IPS-NIHi7 (cell line): ENCODE measurements around the gene HACD2.
"Not testable (repeated sequence)": the region's sequence is repeated elsewhere in the genome, so short reads cannot be mapped to it uniquely, and the experiment has no call there.

Experiments used
- DNase-seq: peaks from one replicate; pipeline ENCODE4 v3.0.0; 2012; ENCODE audit warnings: mixed read lengths; ENCODE audit errors: extremely low spot score

Gene HACD2

GRCh38 chr3:123525433-123525832, 59.4 kb downstream of the HACD2 start:
- DNase-seq: no peak

- no peak for DNase-seq
These were observed 59.9 kb downstream of the HACD2 start for GRCh38 chr3:123524981-123525380.

GRCh38 chr3:123523023-123523412, 61.8 kb downstream of the HACD2 start:
- no peak for DNase-seq

GRCh38 chr3:123522320-123523022, 62.4 kb downstream of the HACD2 start:
- DNase-seq: no peak

- DNase-seq: no peak
These were observed 63.5 kb downstream of the HACD2 start for GRCh38 chr3:123521179-123521969.

- DNase-seq: no peak
These were observed 64.2 kb downstream of the HACD2 start for GRCh38 chr3:123520656-123521055.

- no peak for DNase-seq
These were observed 65.9 kb downstream of the HACD2 start for GRCh38 chr3:123518892-123519485.

GRCh38 chr3:123511726-123512125, 73.1 kb downstream of the HACD2 start:
- DNase-seq: peak; percentile 40

- no peak for DNase-seq
These were observed 73.8 kb downstream of the HACD2 start for GRCh38 chr3:123511084-123511483.

- no peak for DNase-seq
These were observed 76.7 kb downstream of the HACD2 start for GRCh38 chr3:123508178-123508577.

- no peak for DNase-seq
These were observed 79.0 kb downstream of the HACD2 start for GRCh38 chr3:123505820-123506219.

GRCh38 chr3:123503203-123503602, 81.7 kb downstream of the HACD2 start:
- DNase-seq: peak; percentile 34

GRCh38 chr3:123499322-123499721, 85.5 kb downstream of the HACD2 start:
- no peak for DNase-seq

- no peak for DNase-seq
These were observed 86.1 kb downstream of the HACD2 start for GRCh38 chr3:123498761-123499160.

- DNase-seq: no peak
These were observed 90.9 kb downstream of the HACD2 start for GRCh38 chr3:123493912-123494311.

- DNase-seq: no peak
These were observed 92.8 kb downstream of the HACD2 start for GRCh38 chr3:123491966-123492587.

GRCh38 chr3:123489400-123490004, 95.4 kb downstream of the HACD2 start:
- peak; percentile 87 for DNase-seq

- DNase-seq: no peak
These were observed 96.1 kb downstream of the HACD2 start for GRCh38 chr3:123488645-123489347.

- DNase-seq: not testable (repeated sequence)
These were observed 97.8 kb downstream of the HACD2 start for GRCh38 chr3:123487063-123487462.

- no peak for DNase-seq
These were observed 98.4 kb downstream of the HACD2 start for GRCh38 chr3:123486460-123486859.

- DNase-seq: no peak
These were observed 99.3 kb downstream of the HACD2 start for GRCh38 chr3:123485551-123485950.
